ENCODE measurements around the gene NHSL1.

The NHSL1 gene

DNA sequence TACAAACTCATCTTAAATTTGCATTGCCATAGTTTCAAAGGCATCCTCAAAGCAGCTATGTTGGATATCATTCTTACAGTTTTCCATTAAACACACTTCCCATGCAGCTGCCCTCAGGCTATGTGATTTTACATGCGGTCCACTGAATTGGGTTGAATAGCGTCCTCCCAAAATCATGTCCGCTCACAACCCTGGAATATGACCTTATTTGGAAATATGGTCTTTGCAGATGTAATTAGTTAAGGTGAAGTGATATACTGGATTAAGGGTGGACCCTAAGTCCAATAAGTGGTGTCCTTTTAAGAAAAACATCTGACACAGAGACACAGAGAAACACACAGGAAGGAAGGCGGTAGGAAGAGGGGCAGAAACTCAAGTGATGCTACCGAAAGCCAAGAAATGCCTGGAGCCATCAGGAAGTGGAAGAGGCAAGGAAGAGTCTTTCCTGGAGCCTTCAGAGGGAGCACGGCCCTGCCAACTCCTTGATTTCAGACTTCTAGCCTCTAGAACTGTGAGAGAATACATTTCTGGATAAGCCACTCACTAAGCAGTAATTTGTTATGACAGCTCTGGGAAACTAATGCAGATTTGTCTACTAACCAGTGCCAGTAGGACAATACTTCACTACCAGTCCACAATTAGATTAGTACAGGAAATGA is 42.7 kb upstream of the NHSL1 start:
- ChIA-PET CTCF (interaction anchor here (2.4 kb wide), 1 partner anchor 10 kb away, joined by 7 read pairs; no protein-coding TSS in a partner anchor), POLR2A (no interaction called here)
- no peak for DNase-seq (ENCODE audit: extremely low spot score)

GRCh38 chr6:138540468-138540867 is 41.2 kb upstream of the NHSL1 start:
- ChIA-PET CTCF (interaction anchor here (1.1 to 1.4 kb wide), 2 partner anchors 15 to 16 kb away, joined by 3 read pairs; no protein-coding TSS in a partner anchor), POLR2A (no interaction called here)
- TF ChIP-seq CTCF (IDR thresholded peaks at IDR 0.05; ENCODE audit: control extremely low read depth, extremely low read depth, low read depth, missing control alignments), result no peak
- DNase-seq (ENCODE audit: extremely low spot score), result no peak

More for the DNA sequence above, 42.7 kb upstream of the NHSL1 start:
- no peak for TF ChIP-seq CTCF (IDR thresholded peaks at IDR 0.05; ENCODE audit: control extremely low read depth, extremely low read depth, low read depth, missing control alignments)

GRCh38 chr6:138539876-138540275 is 40.6 kb upstream of the NHSL1 start:
- TF ChIP-seq CTCF (IDR thresholded peaks at IDR 0.05; ENCODE audit: control extremely low read depth, extremely low read depth, low read depth, missing control alignments), result no peak
- ChIA-PET POLR2A (no interaction called here), CTCF (interaction anchor here (1.1 to 1.4 kb wide), 2 partner anchors 15 kb away, joined by 3 read pairs; no protein-coding TSS in a partner anchor)
- no peak for DNase-seq (ENCODE audit: extremely low spot score)

- no peak for DNase-seq (ENCODE audit: extremely low spot score)
- no peak for TF ChIP-seq CTCF (IDR thresholded peaks at IDR 0.05; ENCODE audit: control extremely low read depth, extremely low read depth, low read depth, missing control alignments)
- ChIA-PET CTCF (no interaction called here), POLR2A (no interaction called here)
Measured at GRCh38 chr6:138538390-138539031, 39.2 kb upstream of the NHSL1 start.

DNA sequence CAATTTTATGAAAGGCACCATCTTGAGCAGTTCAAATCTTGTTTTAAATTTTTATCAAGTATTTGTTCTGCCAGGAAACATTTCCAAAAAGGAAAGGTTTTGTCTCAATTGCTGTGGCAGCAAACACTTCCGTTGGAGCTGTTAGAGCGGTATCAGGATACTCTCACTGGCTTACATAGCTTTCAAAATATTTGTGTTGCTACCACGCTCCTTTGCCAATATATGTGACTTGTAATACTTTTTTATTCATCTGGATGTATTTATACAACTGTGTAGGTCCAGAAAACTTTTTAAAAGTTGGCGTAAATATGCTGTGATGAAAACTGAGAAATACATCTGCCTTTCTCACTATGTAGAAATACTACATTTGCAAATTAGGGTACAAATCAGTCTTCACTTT is 37.8 kb upstream of the NHSL1 start:
- ChIA-PET CTCF (interaction anchor here (1.2 kb wide), 1 partner anchor 10 kb away, joined by 3 read pairs; no protein-coding TSS in a partner anchor), POLR2A (no interaction called here)
- no peak for DNase-seq (ENCODE audit: extremely low spot score)
- TF ChIP-seq CTCF (IDR thresholded peaks at IDR 0.05; ENCODE audit: control extremely low read depth, extremely low read depth, low read depth, missing control alignments), result no peak

DNA sequence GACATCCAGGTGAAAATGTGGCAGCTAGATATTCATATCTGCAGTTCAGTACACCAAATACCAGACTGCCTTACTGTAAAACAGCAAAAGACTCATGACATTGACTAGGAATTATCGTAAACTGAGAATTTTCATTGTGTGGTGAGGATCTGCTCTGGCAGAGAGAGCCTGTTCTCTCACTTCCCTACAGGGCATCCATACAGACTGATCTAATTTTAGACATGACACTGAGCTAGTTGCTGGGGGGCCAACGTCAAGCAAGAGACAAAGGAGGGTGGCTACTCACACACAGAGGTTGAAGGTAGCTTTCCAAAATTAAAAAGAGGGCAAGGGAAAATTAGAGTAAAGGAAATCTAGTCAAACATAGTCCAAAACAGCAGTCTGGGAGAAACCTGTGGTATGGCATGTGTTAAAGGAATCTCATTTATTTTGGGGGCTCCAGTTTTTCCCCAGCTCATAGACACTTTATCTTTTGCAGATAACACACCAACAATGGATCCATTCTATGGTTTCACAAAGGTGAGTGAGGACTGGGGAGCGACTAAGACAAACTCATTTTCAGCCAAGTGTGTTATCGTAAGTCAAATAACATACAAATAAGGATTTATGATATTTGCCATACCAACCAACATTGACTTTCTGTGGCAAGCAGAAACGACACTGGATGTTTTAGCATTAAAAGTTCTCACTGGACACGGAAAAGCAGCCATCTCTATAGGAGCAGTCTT is 36.6 kb upstream of the NHSL1 start:
- DNase-seq (ENCODE audit: extremely low spot score), result no peak
- TF ChIP-seq CTCF (IDR thresholded peaks at IDR 0.05; ENCODE audit: control extremely low read depth, extremely low read depth, low read depth, missing control alignments), result no peak
- ChIA-PET POLR2A (no interaction called here), CTCF (interaction anchor here (1.2 to 1.3 kb wide), 2 partner anchors 13 to 18 kb away, joined by 3 to 6 read pairs; no protein-coding TSS in a partner anchor)
